Muscle of leg (tissue), 11 donors: ENCODE data around the gene CCNJL. TPM values are rescaled to one million over a fixed set of nuclear protein-coding genes. Genes with fewer than 3 reads are reported as not detected.
"Not testable (repeated sequence)": the region's sequence is repeated elsewhere in the genome, so short reads cannot be mapped to it uniquely, and the experiment has no call there.

ENCODE experiments used
- DNase-seq: peaks from one replicate; pipeline ENCODE4 v3.0.0; 2013
- H3K27ac ChIP-seq: one replicate; pipeline ENCODE4 v1.5.1; 2013; ENCODE audit warnings: mild to moderate bottlenecking, low read length, control low read depth
- H3K27me3 ChIP-seq: one replicate; pipeline ENCODE4 v1.6.1; 2013; ENCODE audit warnings: low read length; ENCODE audit not compliant: control insufficient read depth, insufficient read depth
- H3K36me3 ChIP-seq: one replicate; pipeline ENCODE4 v1.6.1; 2013; ENCODE audit warnings: low read length; ENCODE audit not compliant: control insufficient read depth, insufficient read depth
- H3K4me1 ChIP-seq: one replicate; pipeline ENCODE4 v1.6.1; 2013; ENCODE audit warnings: low read length; ENCODE audit not compliant: control insufficient read depth, insufficient read depth
- H3K4me3 ChIP-seq: one replicate; pipeline ENCODE4 v1.5.1; 2013; ENCODE audit warnings: low read length, control low read depth
- H3K9me3 ChIP-seq: replicated peaks from 2 replicates; pipeline ENCODE4 v1.6.1; 2013; ENCODE audit warnings: low read depth, low read length; ENCODE audit not compliant: control insufficient read depth
- WGBS: methylation state at CpG from one replicate; pipeline ENCODE4 v1.1.5; 2013; ENCODE audit warnings: missing lambda C conversion rate; ENCODE audit not compliant: insufficient coverage; 5-methylcytosine and 5-hydroxymethylcytosine counted together
- polyA plus RNA-seq, 8 donors: library from polyadenylated mRNA; unstranded; fragments of 120-200 nt; gene quantifications; one replicate each; pipeline versions ENCODE4 v1.2.1 to v1.2.3, GENCODE V29; 2013; ENCODE audit warnings: inconsistent platforms in 1 of 8, low replicate concordance in 1 of 8; ENCODE audit not compliant: insufficient read length in 8 of 8, insufficient read depth in 1 of 8
- total RNA-seq: library from RNA; stranded (reverse); fragments of 120-200 nt; gene quantifications from one replicate; pipeline ENCODE4 v1.2.4, GENCODE V29; 2013

CCNJL gene
- total and polyA plus RNA-seq, 9 donors: 3.8 to 6.6 (median 5.9) TPM

GRCh38 chr5:160334716-160335115 is 22.4 kb upstream of the CCNJL start:
- H3K9me3 ChIP-seq, H3K27me3 ChIP-seq, DNase-seq, H3K27ac ChIP-seq, H3K36me3 ChIP-seq, H3K4me1 ChIP-seq, H3K4me3 ChIP-seq: not testable (repeated sequence)
- no CpG with 5 or more reads among the region's 3 CpGs for WGBS

GRCh38 chr5:160333721-160334120 is 21.4 kb upstream of the CCNJL start:
- Histone ChIP-seq H3K4me3 (no peak overlapping the region), H3K4me1 (no peaks in the 10 kb centered on the region), H3K27me3 (no peaks in the 10 kb centered on the region), H3K9me3 (no peaks in the 10 kb centered on the region), H3K36me3 (no peaks in the 10 kb centered on the region), H3K27ac (no peak overlapping the region)
- no peak for DNase-seq
- 81% methylated on average over 3 of the region's 3 CpGs for WGBS

GRCh38 chr5:160330212-160330611 is 17.8 kb upstream of the CCNJL start:
- WGBS: 54% methylated on average over 4 of the region's 4 CpGs

GRCh38 chr5:160327818-160328217 is 15.5 kb upstream of the CCNJL start:
- H3K27me3 ChIP-seq: no peaks in the 10 kb centered on the region
- no peaks in the 10 kb centered on the region for H3K9me3 ChIP-seq
- no peaks in the 10 kb centered on the region for H3K36me3 ChIP-seq
- DNase-seq: no peak
- WGBS: 69% methylated on average over 5 of the region's 6 CpGs
- H3K4me1 ChIP-seq: no peaks in the 10 kb centered on the region
- no peak overlapping the region for H3K4me3 ChIP-seq
- no peak overlapping the region for H3K27ac ChIP-seq

More at GRCh38 chr5:160330212-160330611, 17.8 kb upstream of the CCNJL start:
- no peaks in the 10 kb centered on the region for H3K9me3 ChIP-seq
- no peak overlapping the region for H3K4me3 ChIP-seq
- no peaks in the 10 kb centered on the region for H3K4me1 ChIP-seq
- H3K36me3 ChIP-seq: no peaks in the 10 kb centered on the region
- DNase-seq: no peak
- H3K27ac ChIP-seq: no peak overlapping the region
- no peaks in the 10 kb centered on the region for H3K27me3 ChIP-seq

GRCh38 chr5:160326981-160327380 is 14.6 kb upstream of the CCNJL start:
- Histone ChIP-seq H3K27me3 (no peaks in the 10 kb centered on the region), H3K9me3 (no peaks in the 10 kb centered on the region), H3K4me1 (no peaks in the 10 kb centered on the region), H3K4me3 (no peak overlapping the region), H3K27ac (no peak overlapping the region), H3K36me3 (no peaks in the 10 kb centered on the region)
- 67% methylated on average over 1 of the region's 2 CpGs for WGBS
- no peak for DNase-seq

GRCh38 chr5:160325716-160326115 is 13.4 kb upstream of the CCNJL start:
- no peak for DNase-seq
- H3K4me1 ChIP-seq: no peaks in the 10 kb centered on the region
- no peaks in the 10 kb centered on the region for H3K36me3 ChIP-seq
- no peaks in the 10 kb centered on the region for H3K27me3 ChIP-seq
- no peak overlapping the region for H3K27ac ChIP-seq
- WGBS: 88% methylated on average over 2 of the region's 2 CpGs
- no peak overlapping the region for H3K4me3 ChIP-seq
- no peaks in the 10 kb centered on the region for H3K9me3 ChIP-seq

GRCh38 chr5:160324886-160325285 is 12.5 kb upstream of the CCNJL start:
- Histone ChIP-seq H3K27ac (no peak overlapping the region), H3K36me3 (no peaks in the 10 kb centered on the region), H3K4me3 (no peak overlapping the region), H3K9me3 (no peaks in the 10 kb centered on the region), H3K4me1 (no peaks in the 10 kb centered on the region), H3K27me3 (no peaks in the 10 kb centered on the region)
- no peak for DNase-seq
- no CpG with 5 or more reads among the region's 2 CpGs for WGBS

- H3K4me1 ChIP-seq: no peaks in the 10 kb centered on the region
- DNase-seq: no peak
- H3K27me3 ChIP-seq: no peaks in the 10 kb centered on the region
- no peaks in the 10 kb centered on the region for H3K9me3 ChIP-seq
- WGBS: no CpG with 5 or more reads among the region's 4 CpGs
- H3K4me3 ChIP-seq: no peak overlapping the region
- H3K36me3 ChIP-seq: no peaks in the 10 kb centered on the region
- H3K27ac ChIP-seq: no peak overlapping the region
Measured at GRCh38 chr5:160318409-160318808, 6.0 kb upstream of the CCNJL start.

GRCh38 chr5:160317434-160317833 is 5.1 kb upstream of the CCNJL start:
- Histone ChIP-seq H3K36me3 (no peaks in the 10 kb centered on the region), H3K27ac (no peak overlapping the region), H3K9me3 (no peaks in the 10 kb centered on the region), H3K4me3 (no peak overlapping the region), H3K4me1 (peaks cover 6% of the 10 kb centered on the region), H3K27me3 (no peaks in the 10 kb centered on the region)
- DNase-seq: no peak
- 77% methylated on average over 4 of the region's 5 CpGs for WGBS

- Histone ChIP-seq H3K4me3 (no peak overlapping the region), H3K27ac (no peak overlapping the region), H3K9me3 (no peaks in the 10 kb centered on the region), H3K27me3 (peaks cover 2% of the 10 kb centered on the region), H3K4me1 (peaks cover 13% of the 10 kb centered on the region), H3K36me3 (no peaks in the 10 kb centered on the region)
- WGBS: no CpG with 5 or more reads among the region's 1 CpG
- no peak for DNase-seq
Measured at GRCh38 chr5:160315968-160316367, 3.6 kb upstream of the CCNJL start.
